ENCODE results near the gene DAO. TPM values are rescaled to one million over a fixed set of nuclear protein-coding genes. Genes with fewer than 3 reads are reported as not detected.
A peak's percentile ranks its signal among the peaks of the same experiment; 100 is the strongest.
"Not testable (repeated sequence)": the region's sequence is repeated elsewhere in the genome, so short reads cannot be mapped to it uniquely, and the experiment has no call there.

DAO gene
- total RNA-seq, 1 donor = not detected

GRCh38 chr12:108840605-108841332 lies 39.1 kb upstream of the DAO start:
- no peak overlapping the region for H3K4me3 ChIP-seq (ENCODE audit: low read depth, low read length)
- peak; percentile 65 for DNase-seq (ENCODE audit: low read depth)
- no peak for TF ChIP-seq CTCF (IDR thresholded peaks at IDR 0.05; ENCODE audit: insufficient read depth, low read depth, low read length)

GRCh38 chr12:108841825-108842224 lies 38.1 kb upstream of the DAO start:
- not testable (repeated sequence) for H3K4me3 ChIP-seq (ENCODE audit: low read depth, low read length); DNase-seq (ENCODE audit: low read depth)

- no peak overlapping the region for H3K4me3 ChIP-seq (ENCODE audit: low read depth, low read length)
- DNase-seq (ENCODE audit: low read depth) = no peak
- TF ChIP-seq CTCF (IDR thresholded peaks at IDR 0.05; ENCODE audit: insufficient read depth, low read depth, low read length) = no peak
Measured at GRCh38 chr12:108842361-108842760, 37.5 kb upstream of the DAO start.

- no peak for DNase-seq (ENCODE audit: low read depth)
- no peak for TF ChIP-seq CTCF (IDR thresholded peaks at IDR 0.05; ENCODE audit: insufficient read depth, low read depth, low read length)
- no peak overlapping the region for H3K4me3 ChIP-seq (ENCODE audit: low read depth, low read length)
Measured at GRCh38 chr12:108843187-108843586, 36.7 kb upstream of the DAO start.

- no peak for TF ChIP-seq CTCF (IDR thresholded peaks at IDR 0.05; ENCODE audit: insufficient read depth, low read depth, low read length)
- DNase-seq (ENCODE audit: low read depth) = no peak
- no peak overlapping the region for H3K4me3 ChIP-seq (ENCODE audit: low read depth, low read length)
Measured at GRCh38 chr12:108845696-108846095, 34.2 kb upstream of the DAO start.

- TF ChIP-seq CTCF (IDR thresholded peaks at IDR 0.05; ENCODE audit: insufficient read depth, low read depth, low read length) = no peak
- no peak for DNase-seq (ENCODE audit: low read depth)
- no peak overlapping the region for H3K4me3 ChIP-seq (ENCODE audit: low read depth, low read length)
Measured at GRCh38 chr12:108846290-108846701, 33.6 kb upstream of the DAO start.

- no peak for TF ChIP-seq CTCF (IDR thresholded peaks at IDR 0.05; ENCODE audit: insufficient read depth, low read depth, low read length)
- DNase-seq (ENCODE audit: low read depth) = no peak
- H3K4me3 ChIP-seq (ENCODE audit: low read depth, low read length) = no peak overlapping the region
Measured at GRCh38 chr12:108847705-108848104, 32.2 kb upstream of the DAO start.

Measured in fibroblast of villous mesenchyme (primary cell).